ENCODE measurements around the gene KCNK1.

DNA sequence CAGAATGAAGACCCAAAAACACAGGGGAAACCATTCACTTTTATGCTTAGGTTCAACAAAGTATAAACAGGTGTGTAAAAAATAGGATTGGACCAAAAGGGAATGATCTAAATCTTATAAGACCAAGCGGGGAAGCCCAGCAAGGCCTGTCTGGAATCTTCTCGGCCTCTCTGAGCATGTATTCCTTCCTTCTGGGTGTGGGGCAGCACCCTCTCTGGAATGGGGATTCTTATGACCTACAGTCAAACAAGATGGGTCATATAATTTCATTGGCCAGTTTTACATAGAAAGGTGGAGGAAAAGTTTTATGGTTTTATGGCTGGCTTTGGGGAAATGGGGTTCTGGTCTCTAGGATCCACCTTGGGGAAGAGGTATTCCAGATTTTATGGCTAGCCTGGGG, 11.2 kb downstream of the KCNK1 start:
- TF ChIP-seq CTCF (IDR thresholded peaks at IDR 0.05; ENCODE audit: insufficient read depth, low read length) (no peak), GABPA (IDR thresholded peaks at IDR 0.05; ENCODE audit: low read depth) (no peak), POLR2AphosphoS5 (IDR thresholded peaks at IDR 0.05; ENCODE audit: low read depth) (no peak), SPI1 (IDR thresholded peaks at IDR 0.05; ENCODE audit: borderline replicate concordance, low read depth) (no peak)
- TF ChIP-seq, protein P1, sequence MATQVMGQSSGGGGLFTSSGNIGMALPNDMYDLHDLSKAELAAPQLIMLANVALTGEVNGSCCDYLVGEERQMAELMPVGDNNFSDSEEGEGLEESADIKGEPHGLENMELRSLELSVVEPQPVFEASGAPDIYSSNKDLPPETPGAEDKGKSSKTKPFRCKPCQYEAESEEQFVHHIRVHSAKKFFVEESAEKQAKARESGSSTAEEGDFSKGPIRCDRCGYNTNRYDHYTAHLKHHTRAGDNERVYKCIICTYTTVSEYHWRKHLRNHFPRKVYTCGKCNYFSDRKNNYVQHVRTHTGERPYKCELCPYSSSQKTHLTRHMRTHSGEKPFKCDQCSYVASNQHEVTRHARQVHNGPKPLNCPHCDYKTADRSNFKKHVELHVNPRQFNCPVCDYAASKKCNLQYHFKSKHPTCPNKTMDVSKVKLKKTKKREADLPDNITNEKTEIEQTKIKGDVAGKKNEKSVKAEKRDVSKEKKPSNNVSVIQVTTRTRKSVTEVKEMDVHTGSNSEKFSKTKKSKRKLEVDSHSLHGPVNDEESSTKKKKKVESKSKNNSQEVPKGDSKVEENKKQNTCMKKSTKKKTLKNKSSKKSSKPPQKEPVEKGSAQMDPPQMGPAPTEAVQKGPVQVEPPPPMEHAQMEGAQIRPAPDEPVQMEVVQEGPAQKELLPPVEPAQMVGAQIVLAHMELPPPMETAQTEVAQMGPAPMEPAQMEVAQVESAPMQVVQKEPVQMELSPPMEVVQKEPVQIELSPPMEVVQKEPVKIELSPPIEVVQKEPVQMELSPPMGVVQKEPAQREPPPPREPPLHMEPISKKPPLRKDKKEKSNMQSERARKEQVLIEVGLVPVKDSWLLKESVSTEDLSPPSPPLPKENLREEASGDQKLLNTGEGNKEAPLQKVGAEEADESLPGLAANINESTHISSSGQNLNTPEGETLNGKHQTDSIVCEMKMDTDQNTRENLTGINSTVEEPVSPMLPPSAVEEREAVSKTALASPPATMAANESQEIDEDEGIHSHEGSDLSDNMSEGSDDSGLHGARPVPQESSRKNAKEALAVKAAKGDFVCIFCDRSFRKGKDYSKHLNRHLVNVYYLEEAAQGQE (IDR thresholded peaks at IDR 0.05; ENCODE audit: insufficient replicate concordance, low read depth) = no peak

All from HL-60 (cell line).